GM18517 (cell line): ENCODE measurements around the gene RHBDL2.
"Not testable (repeated sequence)": the region's sequence is repeated elsewhere in the genome, so short reads cannot be mapped to it uniquely, and the experiment has no call there.

Experiments used
- ATAC-seq: cut with Tn5 transposase; IDR thresholded peaks from one replicate; pipeline ENCODE4 v1.9.1; 2021; ENCODE audit warnings: mild to moderate bottlenecking, moderate library complexity; ENCODE audit not compliant: unreplicated experiment

RHBDL2 gene, protein sequence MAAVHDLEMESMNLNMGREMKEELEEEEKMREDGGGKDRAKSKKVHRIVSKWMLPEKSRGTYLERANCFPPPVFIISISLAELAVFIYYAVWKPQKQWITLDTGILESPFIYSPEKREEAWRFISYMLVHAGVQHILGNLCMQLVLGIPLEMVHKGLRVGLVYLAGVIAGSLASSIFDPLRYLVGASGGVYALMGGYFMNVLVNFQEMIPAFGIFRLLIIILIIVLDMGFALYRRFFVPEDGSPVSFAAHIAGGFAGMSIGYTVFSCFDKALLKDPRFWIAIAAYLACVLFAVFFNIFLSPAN

DNA sequence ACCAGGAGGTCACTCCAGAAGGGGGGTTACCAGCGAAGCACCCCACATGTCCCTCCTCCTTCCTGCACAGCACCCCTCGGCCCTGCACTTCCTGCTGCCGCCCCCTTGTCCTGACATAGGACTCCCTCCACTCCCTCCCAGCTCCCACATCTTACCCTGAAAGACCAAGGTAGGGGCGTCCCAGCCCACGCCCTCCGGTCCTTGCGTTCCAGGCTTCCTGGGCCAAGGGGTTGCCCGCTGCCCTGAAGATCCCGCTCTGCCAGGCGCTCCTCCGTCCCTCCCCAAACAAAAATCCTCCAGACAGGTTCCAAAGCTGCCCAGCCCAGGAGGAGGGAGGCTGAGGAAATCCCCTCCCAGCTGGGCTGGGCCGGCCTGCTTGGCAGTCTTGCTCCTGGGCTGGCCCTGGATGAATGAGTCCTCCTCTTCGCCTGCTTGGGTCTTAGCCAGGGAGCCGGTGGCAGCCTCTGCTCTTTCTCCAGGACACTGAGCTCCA is at the start of gene RHBDL2:
Gene RHBDL2, minus strand, starts transcription at position 304 of the 493 bp plus-strand sequence. CDS start 22,618 bp downstream, outside the sequence.
- ATAC-seq, result no peak

DNA sequence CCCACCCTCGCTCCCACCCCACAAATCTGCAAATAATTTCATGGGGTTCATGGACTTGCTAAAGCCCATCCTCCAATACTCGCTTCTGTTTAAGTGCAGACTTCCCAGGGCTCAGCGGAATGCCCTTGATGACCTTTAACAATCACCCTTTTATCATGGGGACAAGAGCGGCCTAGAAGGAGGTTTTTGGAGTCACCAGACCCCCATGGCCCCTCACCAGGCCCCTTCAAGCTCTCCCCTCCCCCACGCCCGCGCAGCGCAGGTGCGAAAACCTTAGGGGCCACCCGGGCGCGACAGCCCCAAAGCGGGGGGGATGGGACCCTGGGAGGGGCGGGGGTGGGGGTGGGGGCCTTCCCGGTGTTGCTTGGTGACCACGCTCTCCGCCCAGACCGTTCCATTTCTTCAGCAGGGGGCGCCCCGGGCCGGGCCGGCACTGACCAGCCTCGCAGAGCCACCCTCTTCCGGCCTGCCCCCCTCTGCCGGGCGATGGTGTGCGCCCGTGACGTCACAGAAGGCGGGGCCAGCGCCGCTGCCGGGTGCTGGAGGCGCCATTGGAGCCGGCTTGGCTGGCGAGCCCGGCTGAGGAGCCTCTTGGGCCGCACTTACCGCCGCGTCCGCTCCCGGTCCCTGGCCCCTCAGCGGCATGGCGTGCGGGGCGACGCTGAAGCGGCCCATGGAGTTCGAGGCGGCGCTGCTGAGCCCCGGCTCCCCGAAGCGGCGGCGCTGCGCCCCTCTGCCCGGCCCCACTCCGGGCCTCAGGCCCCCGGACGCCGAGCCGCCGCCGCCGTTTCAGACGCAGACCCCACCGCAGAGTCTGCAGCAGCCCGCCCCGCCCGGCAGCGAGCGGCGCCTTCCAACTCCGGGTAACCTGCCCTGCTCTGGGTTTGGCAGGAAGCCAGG is 49.4 kb upstream of the RHBDL2 start, which contains the start of gene AKIRIN1:
Gene AKIRIN1, plus strand, starts transcription at position 539 of the 900 bp plus-strand sequence. Its CDS starts 105 bp downstream, at position 644.
- peak; percentile 88 for ATAC-seq

DNA sequence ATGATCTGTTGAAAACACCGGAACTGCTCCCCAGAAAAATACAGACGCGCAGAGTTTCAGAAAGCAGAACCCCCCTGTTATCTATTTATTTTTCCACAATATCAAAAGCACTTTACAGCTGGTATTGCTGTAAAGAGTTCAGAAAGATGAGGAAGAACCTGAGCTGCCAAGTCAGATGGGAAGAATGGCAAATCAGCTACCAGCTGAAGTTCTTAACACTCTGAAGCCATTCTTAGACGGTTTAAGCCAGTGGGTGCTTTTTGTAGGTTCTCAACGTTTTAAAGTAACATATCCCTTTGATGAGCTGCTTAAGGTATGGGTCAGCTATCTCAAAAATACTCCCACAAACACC is 48.7 kb upstream of the RHBDL2 start:
- no peak for ATAC-seq

DNA sequence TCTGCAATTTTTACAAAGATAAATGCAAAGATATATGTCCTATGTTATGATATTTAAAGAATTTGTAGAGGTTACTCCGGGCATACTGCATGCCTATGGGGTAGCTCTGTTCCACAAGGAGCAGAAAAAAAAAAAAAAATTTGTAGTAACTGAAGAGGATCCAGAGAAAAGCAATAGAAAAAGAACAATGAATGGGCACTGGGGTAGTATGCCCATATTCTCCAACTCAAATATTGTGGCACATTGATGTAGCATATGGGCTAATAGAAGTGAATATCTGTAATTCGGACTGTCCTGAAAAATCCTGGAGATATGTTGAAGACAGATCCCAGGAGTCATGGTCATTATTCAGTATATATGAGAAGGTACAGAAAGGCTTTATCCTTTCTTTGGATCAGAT is 48.3 kb upstream of the RHBDL2 start:
- ATAC-seq, result no peak

- ATAC-seq, result not testable (repeated sequence)
These were observed 37.8 kb upstream of the RHBDL2 start for GRCh38 chr1:38979380-38979779.

DNA sequence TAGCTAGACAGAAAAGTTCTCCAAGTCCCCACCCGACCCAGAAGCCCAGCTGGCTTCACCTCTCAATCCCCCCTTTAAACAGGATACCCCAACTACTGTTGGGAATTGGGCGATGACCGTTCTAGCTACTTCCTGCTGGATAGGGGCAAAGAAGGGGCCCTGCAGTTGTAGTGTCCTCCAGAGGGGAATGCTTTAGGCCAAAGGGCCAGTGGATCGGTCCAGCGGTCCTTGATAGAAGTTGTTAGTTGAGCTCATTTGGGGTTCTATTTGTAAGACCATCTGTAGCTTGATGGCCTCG is 36.6 kb upstream of the RHBDL2 start:
- ATAC-seq, result not testable (repeated sequence)

- ATAC-seq, result not testable (repeated sequence)
These were observed 36.0 kb upstream of the RHBDL2 start for GRCh38 chr1:38977399-38978244.

DNA sequence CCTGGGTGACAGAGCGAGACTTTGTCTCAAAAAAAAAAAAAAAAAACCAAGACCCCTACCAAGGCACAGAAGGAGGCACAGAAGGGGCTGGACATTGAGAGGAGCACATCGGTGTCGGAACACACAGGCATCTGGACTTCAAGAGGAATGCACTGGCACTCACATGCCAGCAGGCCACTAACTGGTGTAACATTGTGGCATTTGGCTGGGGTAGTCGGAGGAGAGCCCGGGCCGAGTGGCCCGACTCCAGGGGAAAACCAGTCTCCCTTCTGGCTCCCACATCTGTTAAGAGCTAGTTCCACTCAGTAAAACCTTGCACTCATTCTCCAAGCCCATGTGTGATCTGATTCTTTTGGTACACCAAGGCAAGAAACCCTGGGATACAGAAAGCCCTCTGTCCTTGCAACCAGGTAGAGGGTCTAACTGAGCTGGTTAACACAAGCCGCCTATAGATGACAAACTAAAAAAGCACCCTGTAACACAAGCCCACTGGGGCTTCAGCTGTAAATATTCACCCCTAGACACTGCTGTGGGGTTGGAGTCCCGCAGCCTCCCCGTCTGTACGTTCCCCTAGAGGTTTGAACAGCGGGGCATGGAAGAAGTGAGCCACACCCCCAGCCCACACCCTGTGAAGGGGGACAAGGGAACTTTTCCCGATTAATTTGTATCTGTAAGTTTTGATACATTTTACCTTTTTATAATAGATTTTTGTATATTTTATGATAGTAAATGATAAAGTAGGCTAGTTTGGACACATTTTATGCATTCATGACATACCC is 32.2 kb upstream of the RHBDL2 start:
- no peak for ATAC-seq

- not testable (repeated sequence) for ATAC-seq
These were observed 31.5 kb upstream of the RHBDL2 start for GRCh38 chr1:38973145-38973544.

DNA sequence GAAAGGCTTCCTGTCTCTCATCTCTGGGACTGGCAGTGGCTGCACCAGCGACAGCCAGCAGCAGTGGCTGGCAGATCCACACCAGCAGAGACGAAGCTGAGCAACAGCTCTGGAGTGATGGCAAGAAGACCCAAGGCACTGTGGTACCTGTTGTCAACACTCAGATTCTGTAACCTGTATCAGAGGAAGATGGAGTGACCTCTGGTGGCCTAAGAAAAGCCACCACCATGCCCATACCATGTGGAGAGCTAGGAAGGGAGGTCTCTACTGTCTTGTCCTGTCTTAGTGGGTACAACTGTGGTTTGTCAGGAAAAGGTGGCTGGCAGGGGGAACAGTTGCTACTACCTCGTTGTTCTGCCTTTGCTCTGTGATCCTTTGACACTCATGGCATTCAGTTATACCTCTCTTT is 22.5 kb upstream of the RHBDL2 start:
- ATAC-seq, result no peak

GRCh38 chr1:38962560-38962959 is 20.9 kb upstream of the RHBDL2 start:
- no peak for ATAC-seq

DNA sequence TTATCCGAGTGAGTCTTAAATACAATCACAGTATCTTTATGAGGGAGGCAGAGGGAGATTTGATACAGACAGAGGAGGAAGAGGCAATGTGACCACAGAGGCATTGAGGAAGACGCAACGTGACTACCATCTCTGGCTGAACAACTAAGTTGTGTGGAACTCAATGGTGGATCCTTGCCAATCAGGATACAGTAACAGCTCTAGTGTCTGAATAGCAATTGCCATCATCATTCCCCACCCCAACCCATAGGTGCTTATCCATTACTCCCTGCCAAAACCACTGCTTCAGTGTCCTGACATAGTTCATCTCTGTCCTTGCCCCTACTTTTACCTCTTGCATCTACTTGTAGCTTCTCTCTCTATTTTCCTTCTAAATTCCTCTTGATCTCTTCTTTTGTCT is 20.5 kb upstream of the RHBDL2 start:
- ATAC-seq, result no peak

DNA sequence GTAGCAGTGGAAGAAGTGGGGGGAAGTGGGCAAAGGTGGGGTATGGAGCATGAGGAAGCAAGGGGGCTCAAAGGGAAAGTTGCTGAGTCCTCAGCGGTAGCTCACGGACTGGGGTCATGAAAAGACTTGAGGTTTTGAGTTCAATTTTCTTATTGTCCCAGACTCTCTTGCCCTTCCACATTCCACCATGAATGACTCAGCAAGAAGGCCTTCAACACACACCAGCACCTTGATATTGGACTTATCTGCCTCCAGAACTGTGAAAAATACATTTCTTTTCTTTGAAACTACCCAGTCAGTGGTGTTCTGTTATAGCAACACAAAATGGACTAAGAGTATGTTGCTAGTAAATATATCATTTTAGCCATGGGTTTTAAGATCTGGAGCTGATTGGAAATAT is 17.3 kb upstream of the RHBDL2 start:
- no peak for ATAC-seq

DNA sequence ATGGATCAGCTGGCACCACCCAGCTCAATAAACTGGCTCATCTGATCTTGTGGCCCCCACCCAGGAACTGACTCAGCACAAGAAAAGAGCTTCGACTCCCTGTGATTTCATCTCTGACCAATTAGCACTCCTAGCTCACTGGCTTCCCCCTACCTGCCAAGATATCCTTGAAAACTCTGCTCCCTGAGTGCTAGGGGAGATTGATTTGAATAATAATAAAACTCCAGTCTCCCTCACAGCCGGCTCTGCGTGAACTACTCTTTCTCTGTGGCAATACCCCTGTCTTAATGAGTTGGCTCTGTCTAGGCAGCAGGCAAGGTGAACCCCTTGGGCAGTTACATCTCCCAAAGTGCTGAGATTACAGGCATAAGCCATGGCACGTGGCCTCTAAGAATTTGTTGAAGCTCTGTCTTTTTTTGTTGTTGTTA is 11.8 kb upstream of the RHBDL2 start:
- no peak for ATAC-seq

GRCh38 chr1:38950553-38950952 is 8.9 kb upstream of the RHBDL2 start:
- no peak for ATAC-seq

- ATAC-seq, result no peak
These were observed 2.9 kb upstream of the RHBDL2 start for GRCh38 chr1:38944547-38944946.

DNA sequence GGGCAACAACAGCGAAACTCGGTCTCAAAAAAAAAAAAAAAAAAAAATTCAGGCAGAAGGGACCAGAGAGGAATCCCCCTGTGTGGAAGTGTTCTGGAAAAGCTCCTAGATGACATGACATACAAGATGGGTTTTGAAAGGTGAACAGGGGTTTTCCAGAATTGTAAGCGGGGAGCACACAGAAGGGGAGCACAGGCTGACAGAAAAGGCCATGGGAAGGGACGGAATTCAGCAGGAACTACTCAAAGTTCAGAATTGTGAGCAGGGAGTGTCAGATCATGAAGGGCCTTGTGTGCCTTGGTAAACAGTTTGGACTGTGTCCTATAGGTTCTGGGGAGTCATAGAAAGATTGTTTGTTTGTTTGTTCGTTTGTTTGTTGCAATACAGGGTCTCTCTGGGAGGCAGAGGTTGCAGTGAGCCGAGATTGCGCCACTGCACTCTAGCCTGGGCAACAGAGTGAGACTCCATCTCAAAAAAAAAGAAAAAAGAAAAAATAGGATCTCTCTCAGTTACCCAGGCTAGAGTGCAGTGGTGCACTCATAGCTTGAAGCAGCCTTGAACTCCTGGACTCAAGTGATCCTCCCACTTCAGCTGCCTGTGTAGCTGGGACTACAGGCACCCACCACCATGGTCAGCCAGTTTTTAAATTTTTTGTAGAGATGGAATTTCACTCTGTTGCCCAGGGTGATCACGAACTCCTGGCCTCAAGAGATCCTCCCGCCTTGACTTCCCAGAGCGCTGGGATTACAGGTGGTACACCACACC is 1.2 kb upstream of the RHBDL2 start:
- no peak for ATAC-seq

DNA sequence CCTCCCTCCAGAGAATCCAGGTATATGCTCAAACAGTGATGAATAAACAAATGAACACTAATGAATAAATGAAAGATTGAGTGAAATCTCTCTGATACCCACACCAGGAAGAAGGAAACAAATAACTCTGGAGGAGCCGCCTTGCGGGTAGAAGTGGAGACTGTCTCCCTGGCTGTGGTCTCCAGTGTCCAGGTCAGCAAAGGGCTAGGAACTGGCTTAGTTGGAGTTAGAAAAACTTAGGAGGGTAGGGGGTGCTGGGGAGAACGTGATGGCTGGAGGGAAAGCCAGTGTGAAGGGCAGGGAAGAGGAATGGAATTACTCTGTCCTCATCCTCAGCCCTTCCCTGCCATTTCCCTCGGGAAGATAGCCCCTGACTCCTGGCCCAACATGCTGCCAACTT is 537 bp downstream of the RHBDL2 start:
- ATAC-seq, result no peak

DNA sequence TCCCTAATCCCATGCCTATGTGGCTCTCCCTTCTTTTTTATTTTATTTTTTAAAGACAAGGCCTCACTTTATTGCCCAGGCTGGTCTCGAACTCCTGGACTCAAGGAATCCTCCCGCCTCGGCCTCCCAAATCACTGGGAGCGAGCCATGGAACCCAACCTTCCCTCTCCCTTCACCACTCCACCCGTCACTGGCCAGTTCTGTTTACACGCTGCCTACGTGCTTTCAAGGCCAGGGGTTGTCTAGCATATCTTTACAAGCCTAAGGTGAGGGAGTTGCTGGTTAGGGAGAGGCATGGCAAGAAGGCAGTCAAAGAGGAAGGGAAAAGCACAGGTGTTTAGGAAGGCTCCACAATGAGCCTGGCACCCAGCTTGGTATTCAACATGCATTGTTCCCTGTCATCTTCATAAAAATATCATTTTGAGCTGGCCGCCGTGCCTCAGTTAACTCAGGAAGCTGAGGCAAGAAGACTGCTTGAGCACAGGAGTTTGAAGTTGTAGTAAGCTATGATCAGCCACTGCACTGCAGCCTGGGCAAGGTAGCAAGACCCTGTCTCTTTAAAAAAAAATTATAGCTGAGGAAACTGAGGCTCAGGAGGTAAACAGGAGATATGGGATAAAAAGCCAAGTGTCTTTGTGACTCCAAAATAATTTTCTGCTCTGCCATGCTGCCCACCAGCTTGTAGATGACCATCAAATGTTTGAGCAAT is 1.1 kb downstream of the RHBDL2 start:
- no peak for ATAC-seq
